Forelimb muscle (tissue), 1 donor: ENCODE results near the gene SMIM44. TPM values are rescaled to one million over a fixed set of nuclear protein-coding genes. Genes with fewer than 3 reads are reported as not detected.
"Not testable (repeated sequence)": the region's sequence is repeated elsewhere in the genome, so short reads cannot be mapped to it uniquely, and the experiment has no call there.

ENCODE experiments used
- DNase-seq: peaks from one replicate; pipeline ENCODE4 v3.0.0-alpha.2; 2013; ENCODE audit warnings: low read depth
- polyA plus RNA-seq: library from polyadenylated mRNA; unstranded; fragments of 120-200 nt; gene quantifications from one replicate; pipeline ENCODE4 v1.2.1, GENCODE V29; 2013; ENCODE audit not compliant: insufficient read length

SMIM44 gene
- not detected for polyA plus RNA-seq

DNA sequence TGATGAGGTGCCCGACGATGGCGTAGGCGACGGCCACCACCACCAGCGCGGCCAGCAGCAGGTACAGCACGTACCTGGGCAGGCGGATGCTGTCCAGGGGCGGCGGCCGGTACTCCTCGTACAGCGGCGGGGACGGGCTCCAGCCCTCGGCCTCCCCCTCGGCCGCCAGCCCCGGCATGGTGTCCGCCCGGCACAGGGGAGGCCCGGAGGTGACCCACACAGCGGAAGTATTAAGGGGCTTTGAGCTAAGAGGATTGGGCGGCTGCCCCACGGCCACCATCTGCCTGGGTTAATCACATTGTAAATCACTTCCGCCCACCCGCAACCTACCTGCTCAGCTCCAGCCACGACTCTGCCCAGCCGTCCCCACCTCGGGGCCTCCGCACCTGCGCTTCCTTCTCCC is at the start of gene SMIM44:
Gene SMIM44 (minus strand): TSS at position 216 of the 403 bp plus-strand sequence. CDS start 38 bp downstream, at position 178.
- no peak for DNase-seq

- DNase-seq = no peak
Observed at GRCh38 chr19:3533033-3533432, 49.8 kb upstream of the SMIM44 start.

GRCh38 chr19:3532154-3532786 is 49.0 kb upstream of the SMIM44 start:
- no peak for DNase-seq

DNA sequence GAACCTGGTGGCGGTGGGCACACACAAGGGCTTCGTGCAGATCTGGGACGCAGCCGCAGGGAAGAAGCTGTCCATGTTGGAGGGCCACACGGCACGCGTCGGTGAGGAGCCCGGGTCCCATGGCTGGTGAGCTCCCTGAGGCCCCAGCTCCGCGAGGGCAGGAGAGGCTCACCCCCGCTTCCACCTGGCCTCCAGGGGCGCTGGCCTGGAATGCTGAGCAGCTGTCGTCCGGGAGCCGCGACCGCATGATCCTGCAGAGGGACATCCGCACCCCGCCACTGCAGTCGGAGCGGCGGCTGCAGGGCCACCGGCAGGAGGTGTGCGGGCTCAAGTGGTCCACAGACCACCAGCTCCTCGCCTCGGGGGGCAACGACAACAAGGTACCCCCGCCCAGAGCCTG is 48.5 kb upstream of the SMIM44 start:
- no peak for DNase-seq

DNA sequence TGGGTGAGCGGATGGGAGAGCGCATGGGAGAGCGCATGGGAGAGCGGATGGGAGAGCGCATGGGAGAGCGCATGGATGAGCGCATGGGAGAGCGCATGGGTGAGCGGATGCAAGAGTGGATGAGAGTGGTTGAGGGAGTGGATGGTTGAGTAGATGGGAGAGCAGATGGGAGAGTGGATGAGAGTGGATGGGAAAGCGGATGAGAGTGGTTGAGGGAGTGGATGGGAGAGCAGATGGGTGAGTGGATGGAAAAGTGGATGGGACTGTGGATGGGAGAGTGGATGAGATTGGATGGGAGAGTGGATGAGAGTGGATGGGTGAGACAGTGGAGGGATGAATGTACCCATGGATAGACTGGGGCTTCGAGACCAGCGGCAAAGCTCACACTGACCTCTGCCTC is 47.1 kb upstream of the SMIM44 start:
- DNase-seq = no peak

DNA sequence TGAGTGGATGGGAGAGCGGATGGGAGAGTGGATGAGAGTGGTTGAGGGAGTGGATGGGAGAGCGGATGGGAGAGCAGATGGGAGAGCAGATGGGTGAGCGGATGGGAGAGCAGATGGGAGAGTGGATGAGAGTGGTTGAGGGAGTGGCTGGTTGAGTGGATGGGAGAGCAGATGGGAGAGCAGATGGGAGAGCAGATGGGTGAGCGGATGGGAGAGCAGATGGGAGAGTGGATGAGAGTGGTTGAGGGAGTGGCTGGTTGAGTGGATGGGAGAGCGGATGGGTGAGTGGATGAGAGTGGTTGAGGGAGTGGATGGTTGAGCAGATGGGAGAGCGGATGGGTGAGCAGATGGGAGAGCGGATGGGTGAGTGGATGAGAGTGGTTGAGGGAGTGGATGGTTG is 46.1 kb upstream of the SMIM44 start:
- not testable (repeated sequence) for DNase-seq

DNA sequence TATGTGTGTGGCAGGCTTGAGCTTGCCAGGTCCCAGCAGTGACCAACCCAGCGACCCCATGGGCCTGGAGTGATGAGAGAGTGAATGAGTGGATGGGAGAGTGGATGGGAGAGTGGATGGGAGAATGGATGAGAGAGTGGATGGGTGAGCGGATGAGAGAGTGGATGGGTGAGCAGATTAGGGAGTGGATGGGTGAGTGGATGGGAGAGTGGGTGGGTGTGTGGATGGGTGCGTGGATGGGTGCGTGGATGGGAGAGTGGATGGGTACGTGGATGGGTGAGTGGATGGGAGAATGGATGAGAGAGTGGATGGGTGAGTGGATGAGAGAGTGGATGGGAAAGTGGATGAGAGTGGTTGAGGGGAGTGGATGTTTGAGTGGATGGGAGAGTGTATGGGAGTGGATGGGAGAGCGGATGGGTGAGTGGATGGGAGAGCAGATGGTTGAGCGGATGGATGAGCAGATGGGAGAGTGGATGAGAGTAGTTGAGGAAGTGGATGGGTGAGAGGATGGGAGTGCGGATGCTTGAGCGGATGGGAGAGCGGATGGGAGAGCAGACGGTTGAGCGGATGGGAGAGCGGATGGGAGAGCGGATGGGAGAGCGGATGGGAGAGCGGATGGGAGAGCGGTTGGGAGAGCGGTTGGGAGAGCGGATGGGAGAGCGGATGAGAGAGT is 45.4 kb upstream of the SMIM44 start:
- no peak for DNase-seq

- DNase-seq = no peak
Observed at GRCh38 chr19:3528080-3528479, 44.8 kb upstream of the SMIM44 start.

DNA sequence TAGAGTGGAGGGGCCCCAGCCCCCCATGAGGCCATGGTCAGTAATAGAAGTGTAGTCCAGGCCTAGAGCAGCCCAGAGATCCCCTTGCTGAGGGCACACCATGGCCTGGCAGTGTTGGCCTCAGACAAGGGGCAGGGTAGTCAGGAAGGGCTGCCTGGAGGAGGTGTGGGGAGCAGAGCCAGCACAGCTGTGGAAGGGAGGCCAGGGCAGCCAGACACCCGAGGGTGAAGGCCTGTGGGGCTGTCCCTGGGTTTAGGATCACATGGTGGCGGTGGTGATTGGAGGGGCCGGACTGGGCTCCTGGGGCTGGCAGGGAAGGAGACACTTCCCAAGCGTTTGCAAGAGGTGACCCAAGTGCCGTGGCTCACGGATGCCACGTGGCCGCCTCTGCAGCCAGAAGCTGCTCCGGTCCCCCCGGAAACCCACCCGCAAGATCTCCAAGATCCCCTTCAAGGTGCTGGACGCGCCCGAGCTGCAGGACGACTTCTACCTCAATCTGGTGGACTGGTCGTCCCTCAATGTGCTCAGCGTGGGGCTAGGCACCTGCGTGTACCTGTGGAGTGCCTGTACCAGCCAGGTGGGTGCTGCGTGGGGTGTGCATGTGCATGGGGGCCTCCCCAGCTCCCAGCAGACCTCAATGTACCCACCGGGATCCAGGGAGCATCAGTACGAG is 44.1 kb upstream of the SMIM44 start:
- DNase-seq = no peak

- DNase-seq = no peak
Observed at GRCh38 chr19:3526507-3527237, 43.4 kb upstream of the SMIM44 start.

GRCh38 chr19:3524904-3525451 is 41.7 kb upstream of the SMIM44 start:
- no peak for DNase-seq

- DNase-seq = no peak
Observed at GRCh38 chr19:3524078-3524842, 41.0 kb upstream of the SMIM44 start.

GRCh38 chr19:3523361-3524077 is 40.3 kb upstream of the SMIM44 start:
- no peak for DNase-seq

DNA sequence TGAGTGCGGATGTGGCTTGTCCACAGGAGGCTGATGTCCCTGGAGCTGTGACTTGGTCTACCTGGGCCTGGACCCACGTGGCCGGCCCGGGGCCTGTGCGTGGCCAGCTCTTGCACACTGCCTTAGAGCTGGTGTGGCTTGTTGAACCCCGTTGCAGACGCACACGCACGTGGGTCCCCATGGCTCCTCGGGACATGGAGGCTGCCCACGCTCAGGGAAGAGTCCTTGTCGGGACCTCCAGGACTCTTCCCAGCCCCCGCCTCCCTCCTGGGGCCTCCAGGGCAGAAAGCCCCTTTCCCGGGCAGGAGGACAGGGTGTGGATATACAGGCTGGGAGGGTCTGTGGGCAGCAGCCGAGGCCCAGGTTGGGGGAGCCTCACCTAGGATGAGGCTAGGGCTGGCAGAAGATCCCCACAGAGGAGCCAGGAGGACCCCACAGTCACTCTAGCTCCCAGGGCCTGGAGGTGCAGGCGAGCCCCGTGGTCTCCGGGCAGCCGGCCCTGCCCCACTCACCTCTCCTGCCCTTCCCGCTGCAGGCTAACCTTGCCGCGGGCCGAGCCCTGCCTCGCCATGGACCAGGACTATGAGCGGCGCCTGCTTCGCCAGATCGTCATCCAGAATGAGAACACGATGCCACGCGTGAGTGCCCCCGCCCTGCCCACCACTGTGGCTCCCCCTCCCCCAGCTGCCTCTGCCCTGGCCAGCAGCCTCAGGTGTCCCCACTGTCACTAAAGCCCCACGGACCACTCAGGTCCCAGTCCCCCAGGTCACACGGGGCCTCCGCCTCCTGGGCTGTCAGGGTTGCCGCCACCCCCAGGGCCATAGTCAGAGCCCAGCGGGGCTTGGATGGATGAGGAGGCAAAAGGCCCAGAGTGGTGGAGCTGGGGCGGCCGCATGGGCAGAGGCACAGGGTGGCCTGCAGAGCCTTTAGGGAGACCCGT is 39.5 kb upstream of the SMIM44 start:
- no peak for DNase-seq

DNA sequence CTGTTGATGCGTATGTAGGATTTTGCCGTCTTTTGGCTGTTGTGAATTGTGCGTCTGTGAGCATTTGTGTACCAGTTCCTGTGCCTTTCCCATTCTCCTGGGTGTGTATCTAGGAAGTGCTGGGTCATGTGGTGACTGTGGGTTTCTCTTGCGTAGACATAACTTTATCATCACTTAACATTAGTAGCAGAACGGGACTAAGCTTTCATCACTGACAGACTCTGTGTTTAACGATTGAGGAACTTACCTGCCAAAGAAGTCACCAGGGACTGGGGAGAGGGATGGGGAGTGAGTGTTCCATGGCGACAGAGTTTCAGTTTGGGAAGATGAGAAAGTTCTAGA is 37.8 kb upstream of the SMIM44 start:
- no peak for DNase-seq

DNA sequence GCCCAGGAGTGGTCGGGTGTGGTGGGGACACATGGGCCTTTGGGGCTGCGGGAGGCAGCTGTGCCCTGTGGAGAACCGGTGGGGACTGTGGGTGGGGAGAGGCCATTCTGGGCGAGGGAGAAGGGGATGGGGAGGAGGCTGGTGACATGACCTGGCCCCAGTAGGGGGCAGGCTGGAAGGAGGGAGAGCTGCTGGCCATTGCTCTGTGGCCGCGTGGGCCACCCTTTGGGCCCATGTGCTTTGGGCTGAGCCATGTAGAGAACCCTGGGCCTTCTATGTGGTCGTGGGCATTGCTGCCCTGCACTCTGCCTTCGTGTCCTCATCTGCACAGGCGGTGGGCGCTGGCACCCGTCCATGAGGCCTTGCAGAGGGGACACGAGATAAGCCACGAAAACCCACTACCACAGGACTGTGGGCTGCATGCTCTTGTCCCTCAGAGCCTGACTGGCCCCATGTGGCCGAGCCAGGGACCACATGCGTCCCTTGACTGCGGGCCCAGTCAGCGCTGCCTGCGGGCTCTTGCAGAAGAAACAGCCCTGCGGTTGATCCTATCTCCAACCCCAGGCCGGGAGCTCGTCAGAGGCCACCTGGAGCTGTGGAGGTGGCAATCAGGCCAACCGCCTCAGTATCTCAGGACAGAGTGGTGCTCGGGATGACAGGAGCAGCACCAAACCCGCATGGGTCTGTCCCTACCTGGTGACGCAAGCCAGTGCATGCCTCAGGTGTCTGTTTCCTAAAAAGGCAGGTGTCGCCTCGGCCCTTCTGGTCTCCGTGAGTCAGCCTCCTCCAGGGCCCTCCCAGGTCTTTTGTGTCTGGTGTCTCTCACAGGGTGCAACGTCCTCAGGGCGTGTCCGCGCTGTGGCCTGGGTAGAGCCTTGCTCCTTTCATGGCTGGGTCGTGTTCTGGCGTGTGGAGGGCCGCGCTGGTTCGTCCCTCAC is 37.2 kb upstream of the SMIM44 start:
- DNase-seq = no peak

GRCh38 chr19:3519126-3519525 is 35.9 kb upstream of the SMIM44 start:
- DNase-seq = no peak

- no peak for DNase-seq
Observed at GRCh38 chr19:3518659-3519058, 35.4 kb upstream of the SMIM44 start.
